Measurements from ENCODE around the gene SELPLG. TPM values are rescaled to one million over a fixed set of nuclear protein-coding genes. Genes with fewer than 3 reads are reported as not detected.
A peak's percentile ranks its signal among the peaks of the same experiment; 100 is the strongest.

Gene SELPLG, protein sequence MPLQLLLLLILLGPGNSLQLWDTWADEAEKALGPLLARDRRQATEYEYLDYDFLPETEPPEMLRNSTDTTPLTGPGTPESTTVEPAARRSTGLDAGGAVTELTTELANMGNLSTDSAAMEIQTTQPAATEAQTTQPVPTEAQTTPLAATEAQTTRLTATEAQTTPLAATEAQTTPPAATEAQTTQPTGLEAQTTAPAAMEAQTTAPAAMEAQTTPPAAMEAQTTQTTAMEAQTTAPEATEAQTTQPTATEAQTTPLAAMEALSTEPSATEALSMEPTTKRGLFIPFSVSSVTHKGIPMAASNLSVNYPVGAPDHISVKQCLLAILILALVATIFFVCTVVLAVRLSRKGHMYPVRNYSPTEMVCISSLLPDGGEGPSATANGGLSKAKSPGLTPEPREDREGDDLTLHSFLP
- total RNA-seq: 1 to 10 TPM; 1.2 to 6.1 (median 2.4) TPM
- 1 to 10 TPM; 1.7 to 4.1 (median 3.5) TPM for polyA plus RNA-seq
- long read RNA-seq, donor 1, transcript SELPLG-203 (2 exons, 2,256 nt): major isoform, 5 of 10 reads
- long read RNA-seq, donor 1, partial matches to known transcripts: 5 of 10 reads
- long read RNA-seq, donor 1, other reads (novel, unspliced or antisense): 0 of 10 reads
- long read RNA-seq, donor 2, transcript SELPLG-203 (2 exons, 2,256 nt): major isoform, 5 of 5 reads
- long read RNA-seq, donor 2, partial matches to known transcripts: 0 of 5 reads
- long read RNA-seq, donor 2, other reads (novel, unspliced or antisense): 0 of 5 reads
- long read RNA-seq, donor 3, partial matches to known transcripts: 0 of 1 reads
- long read RNA-seq, donor 3, other reads (novel, unspliced or antisense): 0 of 1 reads
- long read RNA-seq, donor 4, partial matches to known transcripts: 0 of 1 reads
- long read RNA-seq, donor 4, other reads (novel, unspliced or antisense): 0 of 1 reads
- long read RNA-seq, donor 5, partial matches to known transcripts: 0 of 3 reads
- long read RNA-seq, donor 5, other reads (novel, unspliced or antisense): 0 of 3 reads
- long read RNA-seq, donor 6, transcript SELPLG-203 (2 exons, 2,256 nt): major isoform, 6 of 6 reads
- long read RNA-seq, donor 6, partial matches to known transcripts: 0 of 6 reads
- long read RNA-seq, donor 6, other reads (novel, unspliced or antisense): 0 of 6 reads
- long read RNA-seq, donor 7, transcript SELPLG-203 (2 exons, 2,256 nt): major isoform, 9 of 9 reads
- long read RNA-seq, donor 7, partial matches to known transcripts: 0 of 9 reads
- long read RNA-seq, donor 7, other reads (novel, unspliced or antisense): 0 of 9 reads
- long read RNA-seq, donor 8, partial matches to known transcripts: 0 of 4 reads
- long read RNA-seq, donor 8, other reads (novel, unspliced or antisense): 0 of 4 reads
- long read RNA-seq, donor 9: 0 reads
- long read RNA-seq, donor 10, partial matches to known transcripts: 0 of 3 reads
- long read RNA-seq, donor 10, other reads (novel, unspliced or antisense): 0 of 3 reads

GRCh38 chr12:108633534-108634248 is at the start of gene SELPLG:
TSS of gene SELPLG (minus strand) at chr12:108633894. CDS start at chr12:108624307, 9,587 bp downstream.
- Histone ChIP-seq H3K4me3 (peak within 1 kb of the TSS; percentile 12 to 39 (median 35)), H3K9me3 (no peaks in the 10 kb centered on the region), H3K36me3 (no peaks in the 10 kb centered on the region), H3K27me3 (peaks cover 0 to 28% (median 7%) of the 10 kb centered on the region in 3 donors), H3K4me1 (peaks cover 0 to 67% (median 42%) of the 10 kb centered on the region in 4 donors), H3K27ac (peak within 1 kb of the TSS; percentile 18 to 84 (median 75))
- DNase-seq: peak; percentile 69 to 84
- 41 to 56% (median 48%) methylated on average over 14 of the region's 14 CpGs for WGBS, 5 donors
- intact Hi-C loops (cut with DNase I; ENCODE audit: low total_unique reads): no loop called here
- TF ChIP-seq EP300 (IDR thresholded peaks at IDR 0.05): no peak
- peak in 2 of 3 donors; percentile 60 to 63 for TF ChIP-seq POLR2AphosphoS5 (IDR thresholded peaks at IDR 0.05)
- TF ChIP-seq POLR2A (IDR thresholded peaks at IDR 0.05): no peak
- TF ChIP-seq, protein P1, sequence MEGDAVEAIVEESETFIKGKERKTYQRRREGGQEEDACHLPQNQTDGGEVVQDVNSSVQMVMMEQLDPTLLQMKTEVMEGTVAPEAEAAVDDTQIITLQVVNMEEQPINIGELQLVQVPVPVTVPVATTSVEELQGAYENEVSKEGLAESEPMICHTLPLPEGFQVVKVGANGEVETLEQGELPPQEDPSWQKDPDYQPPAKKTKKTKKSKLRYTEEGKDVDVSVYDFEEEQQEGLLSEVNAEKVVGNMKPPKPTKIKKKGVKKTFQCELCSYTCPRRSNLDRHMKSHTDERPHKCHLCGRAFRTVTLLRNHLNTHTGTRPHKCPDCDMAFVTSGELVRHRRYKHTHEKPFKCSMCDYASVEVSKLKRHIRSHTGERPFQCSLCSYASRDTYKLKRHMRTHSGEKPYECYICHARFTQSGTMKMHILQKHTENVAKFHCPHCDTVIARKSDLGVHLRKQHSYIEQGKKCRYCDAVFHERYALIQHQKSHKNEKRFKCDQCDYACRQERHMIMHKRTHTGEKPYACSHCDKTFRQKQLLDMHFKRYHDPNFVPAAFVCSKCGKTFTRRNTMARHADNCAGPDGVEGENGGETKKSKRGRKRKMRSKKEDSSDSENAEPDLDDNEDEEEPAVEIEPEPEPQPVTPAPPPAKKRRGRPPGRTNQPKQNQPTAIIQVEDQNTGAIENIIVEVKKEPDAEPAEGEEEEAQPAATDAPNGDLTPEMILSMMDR (IDR thresholded peaks at IDR 0.05): no peak

GRCh38 chr12:108681317-108681716 is 47.6 kb upstream of the SELPLG start:
- intact Hi-C loops (cut with DNase I; ENCODE audit: low total_unique reads): no loop called here
- peaks cover 0 to 13% (median 5%) of the 10 kb centered on the region in 4 donors for H3K36me3 ChIP-seq
- no peak for TF ChIP-seq POLR2A (IDR thresholded peaks at IDR 0.05)
- TF ChIP-seq POLR2AphosphoS5 (IDR thresholded peaks at IDR 0.05): no peak
- no peak for TF ChIP-seq EP300 (IDR thresholded peaks at IDR 0.05)
- TF ChIP-seq, protein P1 (IDR thresholded peaks at IDR 0.05): no peak
- WGBS, 5 donors: 81 to 97% (median 89%) methylated on average over 1 of the region's 1 CpG
- no peak for DNase-seq
- H3K4me1 ChIP-seq: peaks cover 0 to 57% (median 30%) of the 10 kb centered on the region in 4 donors
- no peaks in the 10 kb centered on the region for H3K27me3 ChIP-seq
- H3K4me3 ChIP-seq: no peak overlapping the region
- H3K27ac ChIP-seq: peak overlapping the region in 1 of 5 donors; percentile 77
- H3K9me3 ChIP-seq: no peaks in the 10 kb centered on the region

- Histone ChIP-seq H3K4me1 (peaks cover 0 to 35% (median 19%) of the 10 kb centered on the region in 4 donors), H3K36me3 (peaks cover 4 to 33% (median 9%) of the 10 kb centered on the region in 4 donors), H3K27ac (peak overlapping the region in 2 of 5 donors; percentile 38 to 77), H3K4me3 (no peak overlapping the region), H3K27me3 (no peaks in the 10 kb centered on the region), H3K9me3 (no peaks in the 10 kb centered on the region)
- no peak for DNase-seq
- intact Hi-C loops (cut with DNase I; ENCODE audit: low total_unique reads): no loop called here
- TF ChIP-seq POLR2A (IDR thresholded peaks at IDR 0.05): no peak
- no peak for TF ChIP-seq POLR2AphosphoS5 (IDR thresholded peaks at IDR 0.05)
- no peak for TF ChIP-seq EP300 (IDR thresholded peaks at IDR 0.05)
- TF ChIP-seq, protein P1 (IDR thresholded peaks at IDR 0.05): no peak
- WGBS, 5 donors: 29 to 70% (median 42%) methylated on average over 1 of the region's 1 CpG
Observed at GRCh38 chr12:108679106-108679681, 45.5 kb upstream of the SELPLG start.

Measured in stomach (tissue), 19 donors.